ENCODE results near the gene NACC1. TPM values are rescaled to one million over a fixed set of nuclear protein-coding genes. Genes with fewer than 3 reads are reported as not detected.

NACC1 gene
- total and polyA plus RNA-seq, 2 of the 13 experiments (the other 11 are each of a cell fraction or from before 2014, with no cell fraction given), result 31.8 to 42.3 TPM

DNA sequence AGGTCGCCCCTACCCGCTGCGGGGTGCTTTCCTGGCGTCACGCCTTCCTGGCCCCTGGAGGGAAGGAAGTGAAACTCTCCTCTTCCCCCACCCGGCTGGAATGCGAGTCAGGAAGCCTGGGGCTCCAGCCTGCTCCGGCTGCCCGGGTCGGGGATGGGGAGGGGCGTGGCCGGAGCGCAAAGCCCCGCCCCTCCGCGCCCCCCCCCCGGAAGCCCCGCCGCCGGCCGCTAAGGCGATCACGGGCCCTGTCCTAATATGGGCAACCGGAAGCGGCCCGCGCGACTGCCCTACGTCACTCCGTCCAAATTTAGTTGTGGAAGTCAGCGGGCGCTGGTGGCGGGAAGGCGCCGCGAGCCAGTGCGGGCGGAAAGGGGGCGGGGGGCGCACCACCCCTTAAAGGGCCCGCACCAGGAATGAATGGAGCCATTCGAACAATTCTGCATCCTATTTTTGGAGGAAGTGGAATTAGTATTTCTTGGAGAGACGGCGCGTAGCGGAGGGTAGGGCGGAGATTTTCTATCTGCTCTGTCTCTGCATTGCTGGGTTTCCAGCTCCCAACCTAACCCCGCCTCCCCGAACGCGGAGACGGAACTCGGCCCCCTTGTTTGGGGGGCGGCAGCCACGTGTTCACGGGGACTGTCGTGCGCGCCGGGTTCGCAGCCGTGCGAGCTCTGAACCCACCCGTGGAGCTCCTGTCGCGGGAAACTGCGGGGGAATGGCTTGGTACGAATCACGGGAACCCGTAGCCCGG lies 33.7 kb downstream of the NACC1 start (continued):
- TF ChIP-seq, protein P1, sequence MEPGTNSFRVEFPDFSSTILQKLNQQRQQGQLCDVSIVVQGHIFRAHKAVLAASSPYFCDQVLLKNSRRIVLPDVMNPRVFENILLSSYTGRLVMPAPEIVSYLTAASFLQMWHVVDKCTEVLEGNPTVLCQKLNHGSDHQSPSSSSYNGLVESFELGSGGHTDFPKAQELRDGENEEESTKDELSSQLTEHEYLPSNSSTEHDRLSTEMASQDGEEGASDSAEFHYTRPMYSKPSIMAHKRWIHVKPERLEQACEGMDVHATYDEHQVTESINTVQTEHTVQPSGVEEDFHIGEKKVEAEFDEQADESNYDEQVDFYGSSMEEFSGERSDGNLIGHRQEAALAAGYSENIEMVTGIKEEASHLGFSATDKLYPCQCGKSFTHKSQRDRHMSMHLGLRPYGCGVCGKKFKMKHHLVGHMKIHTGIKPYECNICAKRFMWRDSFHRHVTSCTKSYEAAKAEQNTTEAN (CRISPR knock-in tag; conservative IDR thresholded peaks at IDR 0.05), result 0 out of 2 replicates have a peak, but pooled peaks have one; percentile 13
- TF ChIP-seq ZNF367 (CRISPR knock-in tag; IDR thresholded peaks at IDR 0.05; ENCODE audit: borderline replicate concordance) (peak; percentile 25; the same call in 1 of the 2 replicates), GTF2F1 (IDR thresholded peaks at IDR 0.05; ENCODE audit: low read length) (no peak), ZNF232 (CRISPR knock-in tag; IDR thresholded peaks at IDR 0.05; ENCODE audit: borderline replicate concordance) (peak; percentile 62; the same call in 1 of the 2 replicates), ZNF563 (CRISPR knock-in tag; IDR thresholded peaks at IDR 0.05) (no peak), KAT8 (CRISPR knock-in tag; IDR thresholded peaks at IDR 0.05) (peak; percentile 56), ZNF891 (CRISPR knock-in tag; IDR thresholded peaks at IDR 0.05) (peak; percentile 74), FOSL2 (CRISPR knock-in tag; IDR thresholded peaks at IDR 0.05) (peak; percentile 34), SOX5 (CRISPR knock-in tag; IDR thresholded peaks at IDR 0.05; ENCODE audit: borderline replicate concordance) (peak; percentile 39; the same call in 1 of the 2 replicates), GABPA (IDR thresholded peaks at IDR 0.05; ENCODE audit: low read depth, low read length) (peak; percentile 50), GABPA (CRISPR knock-in tag; IDR thresholded peaks at IDR 0.05; ENCODE audit: low read depth) (peak; percentile 85), ZFP62 (CRISPR knock-in tag; IDR thresholded peaks at IDR 0.05) (no peak), NPAS2 (CRISPR knock-in tag; IDR thresholded peaks at IDR 0.05; ENCODE audit: borderline replicate concordance) (no peak), ZBTB38 (CRISPR knock-in tag; IDR thresholded peaks at IDR 0.05) (no peak), STAT5B (CRISPR knock-in tag; IDR thresholded peaks at IDR 0.05) (peak; percentile 26; the same call in 1 of the 2 replicates), ZNF678 (CRISPR knock-in tag; IDR thresholded peaks at IDR 0.05) (peak; percentile 60; the same call in 1 of the 2 replicates), SALL2 (CRISPR knock-in tag; IDR thresholded peaks at IDR 0.05) (peak; percentile 38; the same call in 1 of the 2 replicates), HNRNPK (IDR thresholded peaks at IDR 0.05; ENCODE audit: low read depth, low read length, poor library complexity, severe bottlenecking) (peak; percentile 31), ZNF329 (CRISPR knock-in tag; IDR thresholded peaks at IDR 0.05; ENCODE audit: low read depth) (0 out of 2 replicates have a peak, but pooled peaks have one; percentile 65), RFXAP (CRISPR knock-in tag; IDR thresholded peaks at IDR 0.05; ENCODE audit: borderline replicate concordance) (peak; percentile 67; the same call in 1 of the 2 replicates), MXD4 (CRISPR knock-in tag; IDR thresholded peaks at IDR 0.05) (peak; percentile 32; the same call in 1 of the 2 replicates)
- TF ChIP-seq, protein P2, sequence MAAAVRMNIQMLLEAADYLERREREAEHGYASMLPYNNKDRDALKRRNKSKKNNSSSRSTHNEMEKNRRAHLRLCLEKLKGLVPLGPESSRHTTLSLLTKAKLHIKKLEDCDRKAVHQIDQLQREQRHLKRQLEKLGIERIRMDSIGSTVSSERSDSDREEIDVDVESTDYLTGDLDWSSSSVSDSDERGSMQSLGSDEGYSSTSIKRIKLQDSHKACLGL (CRISPR knock-in tag; IDR thresholded peaks at IDR 0.05), result peak; percentile 76; the same call in 1 of the 2 replicates
- TF ChIP-seq, protein P3, sequence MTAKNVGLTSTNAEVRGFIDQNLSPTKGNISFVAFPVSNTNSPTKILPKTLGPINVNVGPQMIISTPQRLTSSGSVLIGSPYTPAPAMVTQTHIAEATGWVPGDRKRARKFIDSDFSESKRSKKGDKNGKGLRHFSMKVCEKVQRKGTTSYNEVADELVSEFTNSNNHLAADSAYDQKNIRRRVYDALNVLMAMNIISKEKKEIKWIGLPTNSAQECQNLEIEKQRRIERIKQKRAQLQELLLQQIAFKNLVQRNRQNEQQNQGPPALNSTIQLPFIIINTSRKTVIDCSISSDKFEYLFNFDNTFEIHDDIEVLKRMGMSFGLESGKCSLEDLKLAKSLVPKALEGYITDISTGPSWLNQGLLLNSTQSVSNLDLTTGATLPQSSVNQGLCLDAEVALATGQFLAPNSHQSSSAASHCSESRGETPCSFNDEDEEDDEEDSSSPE (CRISPR knock-in tag; IDR thresholded peaks at IDR 0.05), result peak; percentile 97
- TF ChIP-seq, protein P4, sequence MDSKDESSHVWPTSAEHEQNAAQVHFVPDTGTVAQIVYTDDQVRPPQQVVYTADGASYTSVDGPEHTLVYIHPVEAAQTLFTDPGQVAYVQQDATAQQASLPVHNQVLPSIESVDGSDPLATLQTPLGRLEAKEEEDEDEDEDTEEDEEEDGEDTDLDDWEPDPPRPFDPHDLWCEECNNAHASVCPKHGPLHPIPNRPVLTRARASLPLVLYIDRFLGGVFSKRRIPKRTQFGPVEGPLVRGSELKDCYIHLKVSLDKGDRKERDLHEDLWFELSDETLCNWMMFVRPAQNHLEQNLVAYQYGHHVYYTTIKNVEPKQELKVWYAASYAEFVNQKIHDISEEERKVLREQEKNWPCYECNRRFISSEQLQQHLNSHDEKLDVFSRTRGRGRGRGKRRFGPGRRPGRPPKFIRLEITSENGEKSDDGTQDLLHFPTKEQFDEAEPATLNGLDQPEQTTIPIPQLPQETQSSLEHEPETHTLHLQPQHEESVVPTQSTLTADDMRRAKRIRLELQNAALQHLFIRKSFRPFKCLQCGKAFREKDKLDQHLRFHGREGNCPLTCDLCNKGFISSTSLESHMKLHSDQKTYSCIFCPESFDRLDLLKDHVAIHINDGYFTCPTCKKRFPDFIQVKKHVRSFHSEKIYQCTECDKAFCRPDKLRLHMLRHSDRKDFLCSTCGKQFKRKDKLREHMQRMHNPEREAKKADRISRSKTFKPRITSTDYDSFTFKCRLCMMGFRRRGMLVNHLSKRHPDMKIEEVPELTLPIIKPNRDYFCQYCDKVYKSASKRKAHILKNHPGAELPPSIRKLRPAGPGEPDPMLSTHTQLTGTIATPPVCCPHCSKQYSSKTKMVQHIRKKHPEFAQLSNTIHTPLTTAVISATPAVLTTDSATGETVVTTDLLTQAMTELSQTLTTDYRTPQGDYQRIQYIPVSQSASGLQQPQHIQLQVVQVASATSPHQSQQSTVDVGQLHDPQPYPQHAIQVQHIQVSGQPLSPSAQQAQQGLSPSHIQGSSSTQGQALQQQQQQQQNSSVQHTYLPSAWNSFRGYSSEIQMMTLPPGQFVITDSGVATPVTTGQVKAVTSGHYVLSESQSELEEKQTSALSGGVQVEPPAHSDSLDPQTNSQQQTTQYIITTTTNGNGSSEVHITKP (CRISPR knock-in tag; IDR thresholded peaks at IDR 0.05; ENCODE audit: low read depth), result 0 out of 2 replicates have a peak, but pooled peaks have one; percentile 62

All from HepG2 (cell line).